GOT3 (cell line): ENCODE measurements around the gene GADD45GIP1.
A peak's percentile ranks its signal among the peaks of the same experiment; 100 is the strongest.
"Not testable (repeated sequence)": the region's sequence is repeated elsewhere in the genome, so short reads cannot be mapped to it uniquely, and the experiment has no call there.

Experiments
- DNase-seq: peaks from one replicate; lab custom pipeline; 2025; ENCODE audit warnings: mixed read lengths; lab: John Stamatoyannopoulos, UW

The GADD45GIP1 gene

GRCh38 chr19:12987781-12988180 is 30.8 kb upstream of the GADD45GIP1 start:
- DNase-seq: no peak

GRCh38 chr19:12987190-12987589 is 30.2 kb upstream of the GADD45GIP1 start:
- no peak for DNase-seq

- no peak for DNase-seq
These were observed 29.7 kb upstream of the GADD45GIP1 start for GRCh38 chr19:12986726-12987125.

GRCh38 chr19:12985049-12985776 is 28.2 kb upstream of the GADD45GIP1 start:
- no peak for DNase-seq

GRCh38 chr19:12984683-12985048 is 27.6 kb upstream of the GADD45GIP1 start:
- DNase-seq: no peak

GRCh38 chr19:12984143-12984627 is 27.2 kb upstream of the GADD45GIP1 start:
- DNase-seq: no peak

- DNase-seq: peak; percentile 45
These were observed 26.6 kb upstream of the GADD45GIP1 start for GRCh38 chr19:12983542-12984142.

- no peak for DNase-seq
These were observed 26.1 kb upstream of the GADD45GIP1 start for GRCh38 chr19:12983091-12983490.

- DNase-seq: no peak
These were observed 25.6 kb upstream of the GADD45GIP1 start for GRCh38 chr19:12982648-12983047.

GRCh38 chr19:12979974-12980373 is 23.0 kb upstream of the GADD45GIP1 start:
- no peak for DNase-seq

GRCh38 chr19:12976109-12976508 is 19.1 kb upstream of the GADD45GIP1 start:
- DNase-seq: not testable (repeated sequence)

- DNase-seq: no peak
These were observed 18.3 kb upstream of the GADD45GIP1 start for GRCh38 chr19:12975221-12975741.

- DNase-seq: no peak
These were observed 17.5 kb upstream of the GADD45GIP1 start for GRCh38 chr19:12974301-12975220.

- no peak for DNase-seq
These were observed 16.2 kb upstream of the GADD45GIP1 start for GRCh38 chr19:12973236-12973635.

GRCh38 chr19:12970070-12970820 is 13.2 kb upstream of the GADD45GIP1 start:
- DNase-seq: no peak

GRCh38 chr19:12969292-12969988 is 12.4 kb upstream of the GADD45GIP1 start, which contains the start of gene DAND5:
TSS of gene DAND5 (plus strand) at chr19:12969576. CDS start at chr19:12969661, 85 bp downstream.
- DNase-seq: no peak

GRCh38 chr19:12967907-12968306 is 10.9 kb upstream of the GADD45GIP1 start:
- DNase-seq: no peak

- no peak for DNase-seq
These were observed 8.8 kb upstream of the GADD45GIP1 start for GRCh38 chr19:12965812-12966135.

- peak; percentile 35 for DNase-seq
These were observed 8.2 kb upstream of the GADD45GIP1 start for GRCh38 chr19:12965017-12965811.

- no peak for DNase-seq
These were observed 2.5 kb upstream of the GADD45GIP1 start for GRCh38 chr19:12959481-12959880.
